ENCODE data around the gene ELMO3.
A peak's percentile ranks its signal among the peaks of the same experiment; 100 is the strongest.

Gene ELMO3

DNA sequence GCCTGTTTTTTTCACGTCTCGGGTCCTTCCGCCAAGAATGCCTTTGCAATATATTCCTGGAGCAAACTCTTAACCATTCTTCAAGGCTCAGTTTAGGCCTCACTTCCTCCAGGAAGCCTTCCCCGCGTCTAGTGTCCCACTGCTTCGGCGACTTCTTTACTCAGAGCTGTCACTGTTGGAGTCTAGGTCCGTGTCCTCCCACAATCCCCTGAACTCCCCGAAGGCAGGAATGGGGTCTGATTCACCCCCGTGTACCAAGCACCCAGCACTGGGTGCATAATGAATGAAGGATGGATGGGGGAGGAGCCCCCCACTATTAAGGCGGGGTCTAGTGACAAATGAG is 15.7 kb upstream of the ELMO3 start:
- DNase-seq: no peak

DNA sequence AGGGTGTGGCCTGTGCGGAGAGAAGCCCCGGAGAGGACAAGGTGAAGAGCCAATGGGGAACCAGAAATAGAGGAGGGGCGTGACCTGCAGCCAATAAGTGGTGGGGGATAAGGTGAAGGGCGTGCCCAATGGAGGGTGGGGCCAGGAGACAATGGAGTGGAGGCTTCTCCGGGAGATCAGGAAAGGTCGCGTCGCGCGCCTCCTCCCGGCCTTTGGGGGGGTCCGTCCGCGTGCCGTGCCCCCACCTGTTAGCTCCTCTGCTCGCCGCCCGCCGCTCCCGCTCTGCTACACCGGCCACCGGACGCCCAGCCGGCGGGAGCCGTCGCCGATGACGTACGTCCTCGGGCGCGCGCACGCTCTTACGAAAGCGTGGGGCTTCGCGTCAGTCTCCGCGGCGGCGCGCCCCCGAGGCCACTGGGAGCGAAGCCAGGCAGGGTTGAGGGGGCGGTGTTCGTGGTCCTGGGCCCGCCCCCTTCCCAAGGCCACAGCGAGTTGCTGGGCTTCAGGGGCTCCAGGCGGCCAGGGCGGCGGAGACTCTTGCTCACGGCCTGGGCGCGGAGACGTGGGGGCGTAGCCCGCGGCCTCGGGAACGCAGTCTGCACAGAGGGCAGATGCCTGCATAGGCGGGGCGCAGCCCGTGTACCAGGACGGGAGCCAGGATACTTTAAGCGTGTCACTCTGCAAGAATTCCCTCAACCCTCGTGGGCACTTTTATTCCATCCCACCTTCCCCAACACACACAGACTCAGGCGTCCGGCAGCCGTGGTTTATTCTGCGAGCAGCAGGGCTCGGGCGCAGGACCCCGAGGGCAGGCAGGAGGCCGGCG is 15.1 kb upstream of the ELMO3 start, which contains the start of gene MATCAP1:
Gene MATCAP1, minus strand, starts transcription at position 337 of the 826 bp plus-strand sequence. CDS start 3,353 bp downstream, outside the sequence.
- peak; percentile 99 for DNase-seq

DNA sequence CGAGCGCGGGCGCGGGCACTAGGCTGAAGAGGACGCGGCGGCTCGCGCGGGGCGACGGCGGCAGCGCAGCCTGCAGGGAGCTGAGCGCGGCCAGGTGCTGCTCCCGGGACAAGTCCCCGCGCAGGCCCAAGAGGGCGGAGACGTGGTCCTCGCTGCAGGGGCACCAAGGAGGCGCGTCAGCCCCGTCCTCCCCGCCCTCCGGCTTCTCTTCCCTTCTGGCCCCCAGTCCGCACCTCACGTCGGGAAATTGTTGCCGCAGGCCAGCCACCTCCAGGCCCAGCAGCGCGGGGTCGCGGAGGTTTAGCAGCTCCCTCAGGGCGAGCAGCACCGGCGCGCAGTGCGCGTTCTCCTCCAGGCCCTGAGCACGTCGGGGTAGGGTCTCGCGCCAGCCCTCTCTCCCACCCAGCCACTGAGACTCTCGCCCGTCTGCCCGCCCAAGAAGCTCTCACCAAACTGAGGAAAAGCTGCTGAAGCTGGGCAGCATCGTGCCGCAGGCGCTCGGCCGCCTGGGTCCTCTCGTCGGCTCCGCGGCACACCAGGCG is 14.4 kb upstream of the ELMO3 start:
- DNase-seq: no peak

DNA sequence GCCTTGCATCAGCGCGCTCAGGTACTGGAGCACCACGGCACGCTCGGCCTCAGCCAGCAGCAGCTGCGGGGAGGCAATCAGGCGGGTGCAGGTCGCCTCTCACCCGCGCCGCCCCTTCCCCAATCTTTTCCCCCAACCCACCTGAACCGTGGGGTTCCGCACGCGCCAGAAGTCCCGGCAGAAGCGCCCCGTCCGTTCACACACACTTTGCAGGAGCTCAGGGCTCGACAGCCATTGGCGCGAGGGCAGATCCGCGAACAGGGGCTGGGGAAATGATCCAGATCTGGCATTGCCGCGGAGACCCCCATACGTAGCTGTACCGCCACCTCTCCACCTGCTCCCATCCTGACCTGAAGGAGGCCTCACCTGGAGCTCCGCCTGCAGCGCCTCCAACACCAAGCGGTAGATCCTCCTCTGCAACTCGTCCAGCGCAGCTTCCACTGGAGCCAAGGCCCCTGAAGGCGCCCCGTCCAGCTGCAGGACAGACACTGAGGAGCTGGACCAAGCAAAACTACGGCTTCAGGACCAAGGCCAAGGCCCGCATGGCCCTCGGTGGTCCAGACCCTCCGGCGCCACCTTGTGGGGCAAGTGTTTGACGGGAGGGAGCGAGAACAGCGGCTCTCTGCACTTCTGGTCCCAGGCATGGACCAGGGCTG is 13.8 kb upstream of the ELMO3 start:
- peak; percentile 85 for DNase-seq

DNA sequence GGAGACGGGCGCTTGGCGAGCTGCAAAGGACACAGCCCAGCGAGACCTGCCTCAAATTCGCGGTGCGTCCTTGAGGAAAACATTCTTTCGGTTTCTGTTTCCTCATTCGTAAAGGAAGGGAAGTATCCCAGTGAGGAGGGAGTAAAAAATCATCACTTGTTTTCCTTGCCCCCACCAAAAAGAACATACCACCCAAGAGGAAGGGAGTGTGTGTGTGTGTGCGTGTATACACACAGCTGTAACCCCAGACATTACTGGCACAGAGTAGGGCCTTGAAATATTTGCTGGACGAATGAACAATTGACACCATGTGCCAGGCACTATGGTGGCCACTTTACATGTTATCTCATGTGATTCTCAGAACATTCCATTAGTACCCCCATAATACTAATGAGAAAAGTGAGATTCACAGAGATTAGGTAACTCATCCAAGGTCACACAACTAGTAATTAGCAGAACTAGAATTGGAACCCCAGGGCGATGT is 13.2 kb upstream of the ELMO3 start:
- no peak for DNase-seq

DNA sequence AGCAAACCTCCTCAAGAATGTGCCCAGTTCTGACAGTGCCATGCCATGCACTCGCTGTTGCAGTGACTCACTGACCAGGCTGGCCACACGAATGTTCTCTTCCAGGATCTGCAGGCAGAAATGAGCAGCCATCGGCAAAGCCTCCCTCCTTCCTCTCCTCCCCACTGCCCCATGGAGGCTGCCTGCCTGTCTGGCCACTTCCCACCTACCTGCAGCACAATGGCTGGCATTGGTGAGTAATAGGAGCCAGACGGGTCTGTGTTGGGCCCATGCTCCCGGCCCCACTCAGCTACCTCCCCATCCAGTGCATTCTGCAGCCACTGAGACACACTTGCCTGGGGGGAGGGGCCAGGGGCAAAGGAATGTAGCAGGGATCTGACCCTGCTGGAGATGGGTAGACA is 12.4 kb upstream of the ELMO3 start:
- no peak for DNase-seq

DNA sequence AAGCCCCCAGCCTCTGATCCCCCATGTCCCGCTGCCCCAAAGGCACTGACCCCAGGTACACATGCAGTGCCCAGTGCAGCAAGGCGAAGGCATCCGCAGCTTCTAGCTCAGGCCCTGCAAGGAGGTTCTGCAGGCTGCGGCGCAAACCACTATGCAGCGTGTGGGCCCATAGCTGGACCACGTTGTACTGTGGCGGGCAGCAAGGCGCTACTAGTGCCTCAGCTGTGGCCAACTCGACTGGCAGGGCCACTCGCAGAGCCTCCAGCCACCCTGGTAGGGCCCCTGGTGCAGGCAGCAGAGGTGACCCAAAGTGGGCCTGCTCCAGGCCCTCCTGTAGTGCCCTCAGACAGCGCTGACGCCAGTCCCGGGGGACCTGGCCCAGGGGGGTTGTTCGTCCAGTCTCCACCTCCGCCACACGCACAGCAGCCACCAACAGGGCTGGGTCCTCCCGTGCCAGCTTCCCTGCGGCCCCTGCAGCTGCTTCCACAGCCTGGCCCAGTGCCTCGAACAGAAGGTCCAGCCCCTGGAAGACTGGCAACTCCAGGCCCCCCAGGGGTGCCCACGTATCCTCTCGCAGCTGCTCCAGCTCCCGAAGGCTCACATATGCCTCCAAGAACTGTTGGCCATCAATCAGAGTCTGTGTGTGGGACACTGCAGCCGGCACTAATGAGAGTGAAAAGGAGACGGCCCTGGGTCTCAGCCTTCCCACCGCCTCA is 11.6 kb upstream of the ELMO3 start:
- DNase-seq: no peak

DNA sequence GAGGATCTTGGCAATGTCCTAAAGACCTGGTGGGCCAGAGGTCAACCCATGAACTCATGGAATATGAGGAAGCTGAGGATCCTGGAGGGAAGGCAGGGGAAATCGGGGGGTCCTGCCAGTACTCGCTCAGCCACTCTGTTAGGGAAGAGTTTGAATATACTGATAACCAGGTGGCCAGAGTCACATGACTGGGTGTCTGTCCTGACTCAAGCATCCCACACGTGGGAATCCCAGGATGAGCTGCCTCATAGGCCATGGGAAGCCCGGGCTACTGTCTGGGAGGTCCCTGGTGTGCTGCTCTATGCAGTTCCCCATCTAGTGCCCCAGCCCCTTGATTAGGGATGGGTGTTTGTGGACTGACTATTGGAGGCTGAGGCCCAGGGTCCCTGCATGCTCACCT is 10.6 kb upstream of the ELMO3 start:
- no peak for DNase-seq

DNA sequence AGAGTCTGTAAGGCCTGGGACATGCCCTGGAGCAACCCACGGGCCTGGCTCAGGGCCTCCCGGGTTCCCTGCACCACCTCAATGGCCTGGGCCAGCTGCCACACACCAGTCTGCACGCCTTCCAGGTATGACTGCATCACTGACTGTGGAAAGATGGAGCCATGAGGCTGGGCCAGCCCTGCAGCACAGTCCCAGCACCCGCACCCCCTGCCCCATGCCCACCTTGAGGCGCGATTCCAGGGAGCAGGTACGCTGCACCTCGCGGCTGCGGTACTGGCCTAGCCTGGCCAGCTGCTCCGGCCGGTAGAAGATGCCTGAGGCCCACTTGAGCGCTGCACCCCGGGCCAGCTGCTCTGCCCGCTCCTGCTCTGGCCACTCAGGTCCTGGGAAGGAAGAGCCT is 10.1 kb upstream of the ELMO3 start:
- DNase-seq: no peak

DNA sequence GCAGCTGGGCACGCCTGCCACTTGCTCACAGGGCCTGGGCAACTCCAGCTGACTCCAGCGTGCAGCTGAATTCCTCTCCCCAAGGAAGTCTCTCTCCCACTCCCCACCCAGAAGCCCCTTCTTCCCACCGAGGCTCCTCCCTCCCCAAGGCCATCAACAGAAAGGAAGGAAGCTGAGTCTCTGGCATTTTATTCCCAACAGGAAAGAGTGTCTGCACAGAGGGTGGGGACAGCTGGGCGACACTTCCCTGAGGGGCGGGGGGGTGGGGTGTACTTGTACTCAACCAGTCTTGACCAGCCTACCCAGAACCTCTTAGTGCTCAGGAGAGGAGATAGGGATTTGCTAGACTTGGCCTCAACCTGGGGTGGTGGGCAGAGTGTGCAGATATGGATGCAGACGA is 8.9 kb upstream of the ELMO3 start, which contains the start of gene EXOC3L1:
Gene EXOC3L1, minus strand, starts transcription at position 96 of the 400 bp plus-strand sequence. CDS start 460 bp downstream, outside the sequence.
- no peak for DNase-seq

DNA sequence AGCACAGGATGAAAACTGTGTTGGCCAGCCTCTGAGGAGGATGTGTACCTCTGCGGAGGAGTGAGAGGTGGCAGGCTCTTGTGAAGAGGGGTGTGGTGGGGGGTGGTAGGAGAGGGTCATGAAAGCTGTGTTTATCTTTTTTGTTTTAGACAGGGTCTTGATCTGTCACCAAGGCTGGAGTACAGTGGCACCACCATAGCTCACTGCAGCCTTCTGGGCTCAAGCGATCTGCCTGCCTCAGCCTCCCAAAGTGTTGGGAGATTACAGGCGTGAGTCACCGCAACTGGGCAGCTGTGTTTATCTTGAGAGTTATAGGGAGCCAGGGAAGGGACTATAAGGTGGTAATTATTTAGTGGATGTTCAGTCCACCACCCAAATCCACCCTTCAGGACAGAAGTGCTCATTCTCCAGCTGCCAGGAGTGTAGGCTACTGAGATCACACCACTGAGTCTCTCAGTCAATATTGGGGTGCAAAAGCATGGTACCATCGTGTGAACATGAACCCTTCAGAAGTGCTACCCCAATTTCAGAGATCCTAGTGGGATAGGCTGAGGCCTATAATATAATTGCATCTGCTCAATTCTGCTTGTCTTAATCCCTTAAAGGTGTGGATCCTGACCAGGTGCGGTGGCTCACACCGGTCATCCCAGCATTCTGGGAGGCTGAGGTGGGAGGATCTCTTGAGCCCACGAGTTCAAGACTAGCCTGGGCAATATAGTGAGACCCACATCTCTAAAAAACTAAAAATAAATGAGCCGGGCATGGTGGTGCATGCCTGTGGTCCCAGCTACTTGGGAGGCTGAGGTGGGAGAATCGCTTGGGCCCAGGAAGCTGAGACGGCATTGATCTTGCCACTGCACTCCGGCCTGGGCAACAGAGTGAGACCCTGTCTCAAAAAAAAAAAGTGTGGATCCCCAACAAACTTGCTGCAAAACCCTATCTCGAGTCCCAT is 8.2 kb upstream of the ELMO3 start:
- DNase-seq: peak; percentile 80

DNA sequence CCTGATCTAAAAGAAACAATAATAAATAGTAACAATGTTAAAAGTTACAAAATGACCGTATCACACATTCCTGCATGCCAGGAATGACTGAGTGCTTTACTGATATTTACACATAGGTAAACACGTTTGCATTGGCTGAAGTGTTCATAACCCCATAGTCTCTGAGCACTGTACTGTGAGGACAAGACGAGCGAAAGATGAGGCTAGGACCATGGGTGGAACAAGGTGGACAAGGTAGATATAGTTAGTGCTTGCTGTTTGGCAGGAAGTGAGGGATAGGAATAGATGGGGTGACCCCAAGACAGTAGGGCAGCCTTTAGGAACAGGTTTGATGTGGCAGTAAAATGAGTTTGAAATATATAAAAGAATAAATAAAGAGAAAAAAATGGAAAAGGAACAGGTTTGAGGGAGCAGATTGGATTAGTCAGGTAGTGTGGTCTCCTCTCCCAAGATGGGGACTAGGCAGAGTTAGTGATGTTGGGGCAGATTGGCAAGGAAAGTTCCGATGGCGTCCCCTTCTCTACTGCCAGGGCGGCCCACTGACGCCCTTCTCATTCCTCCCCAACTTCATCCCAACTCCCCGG is 7.4 kb upstream of the ELMO3 start:
- DNase-seq: peak; percentile 29

DNA sequence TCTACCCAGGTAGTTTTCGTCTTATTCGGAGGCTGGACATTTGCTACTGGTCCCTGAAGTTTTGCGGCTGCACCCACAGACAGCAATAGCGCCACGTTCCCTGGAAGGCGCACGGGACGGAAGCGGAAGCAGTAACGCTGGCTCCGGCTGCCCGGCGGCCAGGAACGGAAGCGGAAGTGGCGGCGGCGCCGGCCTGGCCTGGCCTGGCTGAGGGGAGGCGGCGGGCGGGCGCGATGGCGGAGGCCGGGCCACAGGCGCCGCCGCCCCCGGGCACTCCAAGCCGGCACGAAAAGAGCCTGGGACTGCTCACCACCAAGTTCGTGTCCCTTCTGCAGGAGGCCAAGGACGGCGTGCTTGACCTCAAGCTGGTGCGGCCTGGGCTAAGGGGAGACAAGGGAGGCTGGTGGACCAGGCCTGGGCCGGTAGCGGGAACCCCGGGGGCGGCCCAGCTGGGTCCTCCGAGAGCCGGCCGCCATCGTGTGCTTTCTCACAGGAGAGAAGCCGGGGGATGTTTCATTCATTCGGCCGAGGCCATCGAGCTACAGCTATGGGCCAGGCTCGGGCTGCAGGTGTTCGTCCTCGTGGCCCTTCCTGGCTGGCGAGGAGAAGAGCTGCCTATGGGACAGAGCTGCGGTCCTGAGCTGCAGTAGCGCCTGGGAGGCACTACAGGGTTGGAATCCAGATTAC is 6.8 kb upstream of the ELMO3 start, which contains the start of gene E2F4:
Gene E2F4, plus strand, starts transcription at position 161 of the 687 bp plus-strand sequence. Its CDS starts 73 bp downstream, at position 234.
- DNase-seq: peak; percentile 93

DNA sequence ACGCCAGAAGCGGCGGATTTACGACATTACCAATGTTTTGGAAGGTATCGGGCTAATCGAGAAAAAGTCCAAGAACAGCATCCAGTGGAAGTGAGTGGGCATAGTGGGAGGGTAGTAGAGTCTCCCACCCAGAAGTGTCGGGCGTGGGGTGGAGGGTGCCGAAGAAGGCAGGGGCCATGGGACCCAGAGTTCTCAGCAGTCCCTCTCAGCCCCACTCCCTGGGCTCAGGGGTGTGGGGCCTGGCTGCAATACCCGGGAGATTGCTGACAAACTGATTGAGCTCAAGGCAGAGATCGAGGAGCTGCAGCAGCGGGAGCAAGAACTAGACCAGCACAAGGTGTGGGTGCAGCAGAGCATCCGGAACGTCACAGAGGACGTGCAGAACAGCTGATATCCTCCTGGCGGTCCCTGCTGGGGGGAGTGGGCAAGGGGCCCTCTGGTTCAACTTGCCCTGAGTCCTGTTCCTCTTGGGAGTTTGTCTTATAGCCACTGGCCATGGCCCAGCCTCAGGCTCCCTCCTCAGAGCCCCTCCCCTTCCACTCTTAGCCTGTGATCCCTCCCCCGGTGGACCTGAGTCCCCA is 6.1 kb upstream of the ELMO3 start:
- DNase-seq: peak; percentile 51

DNA sequence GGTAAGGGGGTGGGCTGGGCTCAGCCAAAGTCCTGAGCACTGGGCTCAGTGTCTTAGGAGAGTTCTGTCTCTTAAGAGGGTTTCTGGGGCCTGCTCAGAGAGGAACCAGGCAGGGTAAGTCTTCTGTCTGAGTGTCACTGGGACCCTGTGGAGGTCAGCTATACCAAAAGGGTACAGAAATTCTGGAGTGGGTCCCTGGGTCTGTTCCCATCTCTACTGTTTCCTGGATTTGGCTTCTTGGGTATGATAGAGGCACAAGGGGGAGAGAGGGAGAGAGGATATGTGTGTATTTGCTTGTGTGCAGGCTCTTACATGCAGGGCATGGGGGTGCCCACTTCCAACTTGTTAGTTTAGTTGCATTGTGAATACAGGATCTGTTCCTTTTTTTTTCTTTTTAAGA is 5.4 kb upstream of the ELMO3 start:
- no peak for DNase-seq

DNA sequence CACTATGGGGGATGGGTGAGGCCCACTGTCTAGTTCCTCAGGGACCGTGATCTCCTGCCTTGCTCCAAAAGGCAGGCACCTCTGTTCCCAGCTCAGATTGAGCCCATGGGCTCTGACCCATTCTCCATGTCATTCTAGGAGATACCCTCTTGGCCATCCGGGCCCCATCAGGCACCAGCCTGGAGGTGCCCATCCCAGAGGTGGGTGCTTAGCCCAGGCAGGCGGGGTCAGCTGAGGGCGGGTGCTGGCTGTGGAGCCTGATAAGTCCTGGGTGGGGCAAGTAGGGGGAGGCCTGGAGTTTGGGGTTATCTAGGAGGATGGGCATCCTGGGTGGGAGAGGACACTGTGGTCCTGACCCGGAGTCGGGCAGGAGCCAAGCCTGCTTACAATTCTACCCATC is 4.7 kb upstream of the ELMO3 start:
- DNase-seq: peak; percentile 89

DNA sequence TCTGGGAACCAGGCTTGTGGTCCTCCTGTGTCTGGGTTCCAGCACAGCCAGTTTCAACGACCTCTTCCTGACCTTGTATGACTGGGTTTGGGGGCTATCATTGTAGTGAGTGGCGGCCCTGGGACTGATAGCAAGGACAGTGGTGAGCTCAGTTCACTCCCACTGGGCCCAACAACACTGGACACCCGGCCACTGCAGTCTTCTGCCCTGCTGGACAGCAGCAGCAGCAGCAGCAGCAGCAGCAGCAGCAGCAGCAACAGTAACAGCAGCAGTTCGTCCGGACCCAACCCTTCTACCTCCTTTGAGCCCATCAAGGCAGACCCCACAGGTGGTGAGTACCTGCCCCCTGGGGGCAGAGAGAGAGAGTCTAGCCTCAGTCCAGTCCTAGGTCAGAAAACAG is 3.3 kb upstream of the ELMO3 start:
- no peak for DNase-seq

DNA sequence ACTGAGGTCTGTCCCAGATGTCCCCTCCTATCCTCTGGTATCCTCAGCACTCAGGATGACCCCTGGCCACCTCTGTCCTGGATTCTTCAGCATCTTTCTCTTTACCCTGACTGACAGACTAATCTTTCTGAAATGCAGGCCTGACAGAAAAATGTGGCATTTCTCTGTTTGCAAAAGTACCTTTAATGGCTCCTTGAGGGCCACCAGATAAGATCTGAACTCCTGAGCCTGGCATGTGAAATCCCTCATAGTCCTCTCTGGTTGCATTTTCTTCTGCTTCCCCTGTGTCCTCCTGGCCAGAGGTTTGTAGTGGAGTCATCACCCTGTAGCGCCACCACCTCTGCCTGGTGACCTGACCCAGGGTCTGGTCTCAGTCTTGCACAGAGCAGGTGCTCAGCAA is 2.0 kb upstream of the ELMO3 start:
- no peak for DNase-seq

DNA sequence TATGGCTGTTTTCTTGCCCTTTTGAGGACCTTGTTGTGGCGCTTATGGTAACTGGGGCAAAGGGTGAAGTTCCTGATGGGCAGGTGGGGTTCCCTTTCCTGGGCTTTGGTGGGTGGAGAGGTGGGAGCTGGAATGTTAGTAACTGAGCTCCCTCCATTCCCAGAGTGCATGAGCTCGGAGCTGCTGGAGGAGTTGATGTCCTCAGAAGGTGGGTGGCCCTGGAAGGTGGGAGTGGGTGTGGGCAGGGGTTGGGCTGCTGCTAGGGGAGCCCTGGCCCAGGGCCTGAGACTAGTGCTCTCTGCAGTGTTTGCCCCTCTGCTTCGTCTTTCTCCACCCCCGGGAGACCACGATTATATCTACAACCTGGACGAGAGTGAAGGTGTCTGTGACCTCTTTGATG is 1.2 kb upstream of the ELMO3 start:
- DNase-seq: no peak

DNA sequence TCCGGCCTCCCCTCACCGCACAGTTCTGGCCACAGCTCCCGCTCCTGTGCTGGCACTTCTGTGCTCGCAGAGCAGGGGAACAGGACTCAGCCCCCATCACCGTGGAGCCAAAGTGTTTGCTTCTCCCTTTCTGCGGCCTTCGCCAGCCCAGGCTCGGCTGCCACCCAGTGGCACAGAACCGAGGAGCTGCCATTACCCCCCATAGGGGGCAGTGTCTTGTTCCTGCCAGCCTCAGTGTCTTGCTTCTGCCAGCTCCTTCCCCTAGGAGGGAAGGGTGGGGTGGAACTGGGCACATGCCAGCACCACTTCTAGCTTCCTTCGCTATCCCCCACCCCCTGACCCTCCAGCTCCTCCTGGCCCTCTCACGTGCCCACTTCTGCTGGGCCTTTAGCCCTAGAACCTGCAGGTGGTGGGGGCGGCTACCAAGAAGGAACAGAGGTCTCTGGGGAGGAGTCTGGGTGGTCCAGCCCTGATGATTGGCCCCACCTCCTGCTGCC is 645 bp upstream of the ELMO3 start:
- peak; percentile 78 for DNase-seq
